HG03432 (cell line): ENCODE data around the gene PPDPF.
"Not testable (repeated sequence)": the region's sequence is repeated elsewhere in the genome, so short reads cannot be mapped to it uniquely, and the experiment has no call there.

Source experiments
- ATAC-seq: cut with Tn5 transposase; IDR thresholded peaks from one replicate; pipeline ENCODE4 v1.9.1; 2021; ENCODE audit warnings: mild to moderate bottlenecking, moderate library complexity; ENCODE audit not compliant: unreplicated experiment

PPDPF gene

GRCh38 chr20:63547725-63548480, 27.3 kb downstream of the PPDPF start, which contains the start of gene SRMS:
TSS of gene SRMS (minus strand) at chr20:63547749. CDS start at chr20:63547463, 286 bp downstream.
- ATAC-seq, result no peak

GRCh38 chr20:63548542-63548941, 28.0 kb downstream of the PPDPF start:
- ATAC-seq, result no peak

DNA sequence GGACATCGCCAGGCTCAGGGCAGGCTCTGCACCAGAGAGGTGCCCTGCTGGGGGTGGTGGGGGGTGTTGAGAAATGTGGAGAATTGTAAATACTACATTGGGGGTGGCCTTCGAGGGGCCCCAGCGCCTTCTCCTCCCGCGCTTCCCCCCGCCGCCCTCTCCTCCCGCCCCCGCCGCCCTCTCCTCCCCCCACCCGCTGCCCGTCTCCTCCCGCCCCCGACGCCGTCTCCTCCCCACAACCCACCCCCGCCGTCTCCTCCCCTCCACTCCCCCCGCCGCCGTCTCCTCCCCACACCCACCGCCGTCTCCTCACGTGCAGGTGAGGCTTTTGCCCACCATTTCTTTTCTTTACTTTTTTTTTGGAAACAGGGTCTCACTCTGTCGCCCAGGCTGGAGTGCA, 28.5 kb downstream of the PPDPF start:
- ATAC-seq, result no peak

- ATAC-seq, result no peak
Observed at GRCh38 chr20:63549679-63550282, 29.2 kb downstream of the PPDPF start.

- ATAC-seq, result no peak
Observed at GRCh38 chr20:63551068-63551467, 30.5 kb downstream of the PPDPF start.

DNA sequence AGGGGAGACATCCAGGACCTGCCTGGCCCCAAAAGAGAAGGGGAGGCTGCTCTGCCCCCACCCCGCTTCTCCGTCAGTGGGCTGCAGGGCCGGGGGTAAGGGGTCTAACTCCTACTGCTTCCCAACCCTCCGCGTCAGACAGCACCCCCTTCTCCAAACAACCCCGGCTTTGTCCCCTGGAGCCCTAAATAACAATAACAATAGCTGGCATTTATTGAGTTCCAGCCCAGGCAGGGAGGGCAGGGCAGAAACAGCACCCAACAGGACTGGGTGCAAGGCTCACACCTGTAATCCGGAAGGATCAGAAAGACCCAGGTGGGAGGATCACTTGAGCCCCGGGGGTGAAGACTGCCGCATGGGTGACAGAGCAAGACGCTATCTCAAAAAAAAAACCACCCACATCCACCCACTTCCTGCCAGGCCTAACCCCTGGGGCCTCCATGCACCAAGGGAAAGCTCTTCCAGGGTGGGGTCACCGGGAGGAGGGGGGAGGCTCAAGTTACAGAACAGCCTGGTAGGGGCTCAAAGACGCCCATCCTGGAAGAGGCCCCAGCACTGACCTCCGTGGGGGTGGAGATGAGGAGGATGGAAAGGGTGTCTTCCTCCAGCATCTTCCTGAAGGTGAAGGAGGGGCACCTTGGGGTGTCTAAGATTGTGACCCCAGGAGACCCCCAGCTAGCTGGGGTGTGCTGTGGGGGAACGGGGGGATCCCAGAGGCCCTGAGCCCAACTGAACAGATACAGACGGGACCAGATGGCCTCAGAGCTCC, 32.1 kb downstream of the PPDPF start:
- ATAC-seq, result peak; percentile 35

DNA sequence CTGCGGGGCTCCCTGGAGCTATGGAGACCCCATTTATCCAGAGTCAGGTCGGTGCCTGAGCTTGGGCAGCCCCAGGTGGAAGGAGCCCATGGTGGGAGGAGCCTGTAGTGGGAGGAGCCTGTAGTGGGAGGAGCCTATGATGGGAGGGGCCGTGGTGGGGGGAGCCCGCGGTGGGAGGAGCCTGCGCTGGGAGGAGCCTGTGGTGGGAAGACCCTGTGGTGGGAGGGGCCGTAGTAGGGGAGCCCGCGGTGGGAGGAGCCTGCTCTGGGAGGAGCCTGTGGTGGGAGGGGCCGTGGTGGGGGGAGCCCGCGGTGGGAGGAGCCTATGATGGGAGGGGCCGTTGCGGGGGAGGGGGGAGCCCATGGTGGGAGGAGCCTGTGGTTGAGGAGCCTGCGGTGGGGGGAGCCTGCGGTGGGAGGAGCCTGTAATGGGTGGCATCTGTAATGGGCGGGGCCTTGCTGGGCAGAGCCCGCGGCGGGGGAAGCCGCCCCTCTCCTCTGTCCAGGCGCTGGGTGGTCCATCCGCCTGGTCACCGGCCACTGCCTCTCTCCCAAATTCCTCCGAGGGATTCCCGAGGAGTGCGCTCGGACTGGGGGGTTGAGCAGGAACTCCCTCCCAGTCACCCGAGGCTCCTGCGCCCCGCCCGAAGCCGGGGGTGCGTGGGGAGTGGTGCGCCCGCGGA, 32.8 kb downstream of the PPDPF start:
- ATAC-seq, result peak; percentile 47

DNA sequence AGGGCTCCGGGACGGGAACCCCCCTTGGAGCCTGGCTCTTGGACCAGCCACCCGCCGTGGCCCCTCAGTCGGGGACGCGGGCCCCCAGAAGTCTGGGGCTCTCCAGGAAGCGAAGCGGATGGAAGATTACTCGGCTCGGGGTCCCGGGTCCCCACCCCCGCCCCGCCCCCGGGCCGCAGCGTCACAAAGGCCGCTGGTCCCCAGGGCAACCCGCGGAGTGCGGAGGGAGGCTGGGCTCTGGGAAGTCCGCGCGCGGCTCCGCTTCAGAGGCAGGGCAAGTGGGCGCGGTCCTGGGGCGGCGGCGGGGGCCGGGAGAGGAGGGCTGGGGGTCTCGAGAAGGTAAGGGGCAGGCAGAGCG, 33.3 kb downstream of the PPDPF start, which contains the start of gene FNDC11:
TSS of gene FNDC11 (plus strand) at position 227 of the 358 bp plus-strand sequence. CDS start 1,505 bp downstream, outside the sequence.
- ATAC-seq, result peak; percentile 11

DNA sequence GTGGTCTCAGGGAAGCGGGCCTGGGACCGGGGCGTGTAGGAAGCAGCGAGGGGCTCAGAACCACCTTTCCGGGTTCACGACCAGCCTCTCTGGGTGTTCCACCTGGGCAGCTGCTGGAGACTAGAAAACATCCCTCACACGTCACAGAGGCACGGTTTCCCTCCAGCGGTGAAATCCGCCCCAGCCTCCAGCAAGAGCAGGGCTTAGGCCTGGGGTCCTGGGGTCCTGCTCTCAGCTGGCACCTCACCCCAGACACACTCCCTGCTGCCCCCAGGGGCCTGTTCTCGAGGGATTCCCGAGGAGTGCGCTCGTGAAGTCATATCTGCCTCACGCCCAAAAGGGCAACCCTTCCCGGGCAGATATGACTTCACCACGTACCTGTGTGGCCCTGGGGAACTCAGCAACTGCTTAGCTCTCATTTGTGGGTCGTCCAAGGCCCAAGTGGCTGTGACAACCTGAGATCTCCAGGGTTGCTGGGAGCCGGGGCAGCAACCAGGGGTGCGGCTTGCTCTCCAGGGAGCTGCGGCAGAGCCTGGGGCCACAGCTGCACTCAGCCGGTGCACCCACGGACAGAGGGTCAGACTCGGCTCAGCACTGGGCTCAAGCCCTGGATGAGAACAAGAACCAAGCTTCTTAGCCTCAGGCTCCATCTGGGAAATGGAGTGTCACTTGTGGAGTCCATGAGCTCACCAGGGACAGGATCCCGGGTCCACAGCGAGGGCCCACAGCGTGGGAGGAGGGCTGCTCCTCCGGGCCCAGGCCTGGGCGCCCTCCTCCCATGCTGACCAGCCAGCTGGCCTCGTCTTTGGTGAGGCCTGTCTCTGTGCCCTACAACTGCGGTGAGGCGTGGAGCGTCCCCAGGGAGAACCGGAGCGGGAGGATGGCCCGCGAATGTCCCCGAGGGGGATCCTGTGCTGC, 34.1 kb downstream of the PPDPF start:
- peak; percentile 29 for ATAC-seq

- no peak for ATAC-seq
Observed at GRCh38 chr20:63555661-63556381, 35.3 kb downstream of the PPDPF start.

DNA sequence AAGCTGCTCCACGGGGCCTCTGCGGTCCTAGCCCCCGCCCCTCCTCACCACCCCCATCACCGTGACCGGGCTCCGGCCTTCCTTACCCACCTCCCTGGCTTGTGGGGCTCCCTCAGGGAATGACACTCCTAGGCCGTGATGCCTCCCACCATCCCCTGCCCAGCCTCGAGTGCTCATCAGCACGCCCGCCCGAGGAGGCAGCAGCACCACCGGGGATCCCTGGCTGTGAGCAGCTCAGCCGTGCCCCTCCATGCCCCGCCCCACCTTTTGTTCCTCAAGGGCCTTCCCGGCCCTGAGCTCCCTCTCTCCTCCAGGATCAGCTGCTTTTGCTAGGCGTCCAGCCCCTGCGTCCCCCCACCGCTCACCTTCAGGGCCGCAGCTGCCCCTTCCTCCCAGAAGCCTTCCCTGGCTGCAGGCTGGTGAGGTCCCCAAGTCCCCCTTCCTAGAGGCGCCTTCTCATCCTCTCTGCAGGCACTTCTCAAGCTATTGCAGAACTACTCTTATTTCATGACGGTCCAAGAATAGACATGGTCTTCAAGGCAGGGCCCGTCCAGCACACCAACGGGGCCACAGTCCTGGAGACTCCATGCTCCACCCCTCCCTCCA, 36.4 kb downstream of the PPDPF start:
- no peak for ATAC-seq

DNA sequence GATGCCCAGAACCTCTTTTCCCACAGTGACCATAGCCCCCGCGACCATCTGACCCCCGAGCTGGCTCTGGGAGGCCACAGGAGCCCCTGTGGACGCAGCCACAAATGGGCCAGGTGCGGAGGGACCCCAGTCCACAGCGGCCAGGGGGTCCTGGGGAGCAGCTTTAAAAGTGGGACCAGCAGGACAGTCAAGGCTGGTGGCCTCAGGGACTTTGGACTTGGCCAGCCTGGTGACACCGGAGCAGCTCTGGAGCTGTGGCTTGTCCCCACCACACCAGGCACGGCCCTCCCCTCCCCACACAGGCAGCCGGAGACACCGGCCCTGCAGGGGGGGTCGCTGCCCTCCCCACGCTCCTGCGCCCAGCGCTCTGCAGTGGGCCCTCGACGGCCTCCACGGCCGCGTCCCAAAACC, 36.9 kb downstream of the PPDPF start:
- ATAC-seq, result no peak

GRCh38 chr20:63558804-63559484, 38.4 kb downstream of the PPDPF start:
- no peak for ATAC-seq

DNA sequence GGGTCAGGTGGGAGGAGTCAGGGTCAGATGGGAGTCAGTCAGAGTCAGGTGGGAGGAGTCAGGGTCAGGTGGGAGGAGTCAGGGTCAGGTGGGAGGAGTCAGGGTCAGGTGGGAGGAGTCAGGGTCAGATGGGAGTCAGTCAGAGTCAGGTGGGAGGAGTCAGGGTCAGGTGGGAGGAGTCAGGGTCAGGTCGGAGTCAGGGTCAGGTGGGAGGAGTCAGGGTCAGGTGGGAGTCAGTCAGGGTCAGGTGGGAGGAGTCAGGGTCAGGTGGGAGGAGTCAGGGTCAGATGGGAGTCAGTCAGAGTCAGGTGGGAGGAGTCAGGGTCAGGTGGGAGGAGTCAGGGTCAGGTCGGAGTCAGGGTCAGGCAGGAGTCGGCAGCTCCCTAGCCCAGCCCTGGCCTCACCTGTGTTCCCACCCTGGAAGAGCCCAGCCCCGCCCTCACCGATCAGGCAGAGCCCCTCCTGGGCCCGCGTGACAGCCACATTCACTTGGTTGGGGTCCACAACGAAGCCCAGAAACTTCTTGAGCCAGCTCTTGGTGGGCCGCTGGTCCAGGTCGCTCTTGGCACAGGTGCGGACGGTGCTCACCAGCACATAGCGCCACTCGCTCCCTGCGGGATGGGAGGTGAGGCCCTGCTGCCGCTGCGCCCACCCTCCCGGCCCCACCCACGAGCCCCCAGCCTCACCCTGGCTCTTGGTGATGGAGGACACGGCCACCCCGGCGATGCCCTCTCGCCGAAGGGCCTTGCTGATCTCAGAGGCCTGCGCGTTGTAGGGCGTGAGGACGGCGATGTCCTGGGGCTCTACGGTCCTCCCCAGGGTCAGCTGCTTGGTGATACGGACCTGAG, 39.1 kb downstream of the PPDPF start:
- ATAC-seq, result not testable (repeated sequence)

DNA sequence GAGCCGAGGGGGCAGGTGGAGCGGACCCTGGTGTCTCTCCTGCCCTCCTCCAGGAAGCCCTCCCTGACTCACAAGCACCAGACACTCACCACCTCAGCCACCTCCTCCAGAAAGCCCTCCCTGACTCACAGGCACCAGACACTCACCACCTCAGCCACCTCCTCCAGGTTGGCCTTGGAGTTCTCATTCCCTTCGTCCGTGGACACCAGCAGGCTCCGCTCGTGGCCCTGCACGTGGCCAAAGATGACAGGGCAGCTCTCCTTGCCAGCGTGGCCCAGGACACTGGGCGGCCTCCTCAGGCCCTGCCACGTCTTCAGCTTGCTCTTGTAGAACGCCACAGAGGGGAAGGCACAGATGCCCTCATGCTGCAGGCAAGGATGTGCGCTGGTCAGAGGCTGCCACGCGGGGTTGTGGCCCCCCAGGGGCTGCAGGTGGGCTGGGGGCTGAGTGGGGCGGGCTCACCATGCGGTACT, 39.8 kb downstream of the PPDPF start:
- ATAC-seq, result no peak

GRCh38 chr20:63560856-63561609, 40.5 kb downstream of the PPDPF start:
- no peak for ATAC-seq
